Mononuclear cell (primary cell): ENCODE measurements around the gene CYP1A2. TPM values are rescaled to one million over a fixed set of nuclear protein-coding genes. Genes with fewer than 3 reads are reported as not detected.
"Not testable (repeated sequence)": the region's sequence is repeated elsewhere in the genome, so short reads cannot be mapped to it uniquely, and the experiment has no call there.

ENCODE experiments used
- H3K27me3 ChIP-seq: 2 replicates; pipeline ENCODE4 v1.6.0; 2011; ENCODE audit warnings: low read length, control low read depth; ENCODE audit not compliant: insufficient read depth
- H3K4me1 ChIP-seq: 2 replicates; pipeline ENCODE4 v1.5.1; 2011; ENCODE audit warnings: mild to moderate bottlenecking, low read length, control low read depth; ENCODE audit not compliant: insufficient read depth
- H3K4me3 ChIP-seq: 2 replicates; pipeline ENCODE4 v1.5.1; 2011; ENCODE audit warnings: mild to moderate bottlenecking, low read length, moderate library complexity
- H3K9me3 ChIP-seq: 2 replicates; pipeline ENCODE4 v1.5.1; 2011; ENCODE audit warnings: low read depth, mild to moderate bottlenecking, control low read depth, low read length
- total RNA-seq: library from RNA; depleted of rRNA; stranded (reverse); fragments of >200 nt; gene quantifications from one replicate; pipeline ENCODE4 v1.2.3, GENCODE V29; 2012

Gene CYP1A2
- total RNA-seq, 1 donor: not detected

- not testable (repeated sequence) for H3K4me3 ChIP-seq, H3K9me3 ChIP-seq
- Histone ChIP-seq H3K4me1 (peaks cover 15% of the 10 kb centered on the region), H3K27me3 (peaks cover 27% of the 10 kb centered on the region)
Observed at GRCh38 chr15:74728699-74729098, 19.9 kb upstream of the CYP1A2 start.

GRCh38 chr15:74729372-74729771 is 19.3 kb upstream of the CYP1A2 start:
- Histone ChIP-seq H3K27me3 (peaks cover 27% of the 10 kb centered on the region), H3K4me1 (peaks cover 15% of the 10 kb centered on the region)

DNA sequence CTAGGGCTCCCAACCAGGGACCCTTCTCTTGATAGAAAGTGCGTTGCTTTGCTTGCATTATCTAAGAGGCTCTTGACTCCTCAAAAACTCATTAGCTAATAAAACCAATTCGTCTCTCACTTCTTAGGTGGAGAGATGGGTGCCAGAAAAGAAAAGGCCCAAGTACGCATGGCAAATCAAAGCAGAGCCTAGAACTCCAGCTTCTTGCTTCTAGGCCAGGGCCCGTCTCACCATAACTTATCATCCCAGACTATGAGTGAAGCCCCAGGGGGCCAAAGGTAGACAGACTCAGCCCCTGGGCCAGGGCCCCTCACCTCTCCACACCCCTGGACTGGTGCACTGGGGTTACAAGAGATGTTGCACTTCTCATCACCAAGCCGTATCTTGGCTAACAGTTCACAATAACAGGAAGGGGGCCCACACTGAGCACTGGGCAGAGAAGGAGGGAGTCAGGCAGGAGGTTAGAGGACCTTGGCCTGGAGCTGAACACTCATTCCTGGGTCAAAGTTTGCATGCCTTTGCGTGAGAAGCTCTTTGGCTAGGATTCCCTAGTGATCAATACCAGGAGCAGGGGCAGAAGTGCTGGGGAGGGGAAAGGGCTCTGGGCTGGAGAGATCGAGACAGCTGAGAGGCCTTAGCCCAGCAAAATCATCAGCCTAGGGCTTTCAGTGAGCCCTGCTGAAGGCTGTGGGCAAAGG is 17.9 kb upstream of the CYP1A2 start:
- no peak overlapping the region for H3K4me3 ChIP-seq
- peaks cover 16% of the 10 kb centered on the region for H3K27me3 ChIP-seq
- peaks cover 13% of the 10 kb centered on the region for H3K4me1 ChIP-seq
- H3K9me3 ChIP-seq: no peaks in the 10 kb centered on the region

More at GRCh38 chr15:74729372-74729771, 19.3 kb upstream of the CYP1A2 start:
- not testable (repeated sequence) for H3K4me3 ChIP-seq, H3K9me3 ChIP-seq

GRCh38 chr15:74732846-74733245 is 15.8 kb upstream of the CYP1A2 start:
- peaks cover 2% of the 10 kb centered on the region for H3K27me3 ChIP-seq
- H3K9me3 ChIP-seq: no peaks in the 10 kb centered on the region
- H3K4me3 ChIP-seq: no peak overlapping the region
- no peaks in the 10 kb centered on the region for H3K4me1 ChIP-seq

- H3K4me1 ChIP-seq: no peaks in the 10 kb centered on the region
- H3K27me3 ChIP-seq: no peaks in the 10 kb centered on the region
- no peak overlapping the region for H3K4me3 ChIP-seq
- H3K9me3 ChIP-seq: no peaks in the 10 kb centered on the region
Observed at GRCh38 chr15:74733269-74733668, 15.4 kb upstream of the CYP1A2 start.

- Histone ChIP-seq H3K27me3 (no peaks in the 10 kb centered on the region), H3K4me1 (no peaks in the 10 kb centered on the region), H3K4me3 (no peak overlapping the region)
Observed at GRCh38 chr15:74735305-74735704, 13.3 kb upstream of the CYP1A2 start.

GRCh38 chr15:74738239-74738638 is 10.4 kb upstream of the CYP1A2 start:
- H3K9me3 ChIP-seq, H3K27me3 ChIP-seq, H3K4me1 ChIP-seq, H3K4me3 ChIP-seq: not testable (repeated sequence)

More at GRCh38 chr15:74735305-74735704, 13.3 kb upstream of the CYP1A2 start:
- H3K9me3 ChIP-seq: no peaks in the 10 kb centered on the region

- H3K4me1 ChIP-seq: no peaks in the 10 kb centered on the region
- no peaks in the 10 kb centered on the region for H3K9me3 ChIP-seq
- H3K27me3 ChIP-seq: no peaks in the 10 kb centered on the region
- no peak overlapping the region for H3K4me3 ChIP-seq
Observed at GRCh38 chr15:74742422-74742821, 6.2 kb upstream of the CYP1A2 start.

DNA sequence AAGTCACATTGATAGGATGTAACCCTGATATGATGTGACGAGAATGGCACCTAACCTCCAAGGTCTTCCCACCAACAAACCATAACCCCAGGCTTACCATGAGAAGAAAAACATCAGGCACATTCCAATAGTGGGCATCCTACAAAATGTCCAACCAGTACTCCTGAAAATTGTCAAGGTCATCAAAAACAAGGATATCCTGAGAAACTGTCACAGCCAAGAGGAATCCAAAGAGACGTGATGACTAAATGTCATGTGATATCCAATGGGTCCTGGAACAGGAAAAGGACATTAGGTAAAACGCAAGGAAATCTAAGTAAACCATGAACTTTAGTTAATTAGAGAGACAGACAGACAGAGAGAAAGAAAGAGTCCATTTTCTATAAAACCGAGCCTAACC is 2.3 kb upstream of the CYP1A2 start:
- no peaks in the 10 kb centered on the region for H3K27me3 ChIP-seq
- no peak overlapping the region for H3K4me3 ChIP-seq
- no peaks in the 10 kb centered on the region for H3K9me3 ChIP-seq
- no peaks in the 10 kb centered on the region for H3K4me1 ChIP-seq

- Histone ChIP-seq H3K9me3 (no peaks in the 10 kb centered on the region), H3K4me1 (no peaks in the 10 kb centered on the region), H3K4me3 (no peak overlapping the region), H3K27me3 (no peaks in the 10 kb centered on the region)
Observed at GRCh38 chr15:74749832-74750231, 1.2 kb downstream of the CYP1A2 start.

DNA sequence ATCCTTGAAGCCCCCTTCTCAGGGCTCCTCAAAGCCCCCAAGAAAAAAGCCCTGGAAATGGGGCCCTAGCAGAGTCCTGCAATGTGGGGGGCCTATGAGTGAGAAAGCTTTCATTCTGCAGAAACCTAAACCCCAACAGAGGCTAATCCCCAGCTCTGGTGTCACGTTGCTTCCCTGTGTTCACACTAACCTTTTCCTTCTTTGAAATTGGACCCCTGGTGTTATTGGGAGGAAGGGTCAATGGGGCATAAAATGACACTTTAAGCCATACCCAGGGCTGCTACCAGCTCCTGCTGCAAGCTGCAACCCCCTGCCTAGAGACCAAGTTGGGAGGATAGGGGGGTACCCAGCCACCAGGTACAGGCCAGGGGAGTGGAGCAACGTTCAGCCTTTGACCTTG is 2.1 kb downstream of the CYP1A2 start:
- no peaks in the 10 kb centered on the region for H3K9me3 ChIP-seq
- H3K4me1 ChIP-seq: no peaks in the 10 kb centered on the region
- H3K4me3 ChIP-seq: no peak overlapping the region
- no peaks in the 10 kb centered on the region for H3K27me3 ChIP-seq

DNA sequence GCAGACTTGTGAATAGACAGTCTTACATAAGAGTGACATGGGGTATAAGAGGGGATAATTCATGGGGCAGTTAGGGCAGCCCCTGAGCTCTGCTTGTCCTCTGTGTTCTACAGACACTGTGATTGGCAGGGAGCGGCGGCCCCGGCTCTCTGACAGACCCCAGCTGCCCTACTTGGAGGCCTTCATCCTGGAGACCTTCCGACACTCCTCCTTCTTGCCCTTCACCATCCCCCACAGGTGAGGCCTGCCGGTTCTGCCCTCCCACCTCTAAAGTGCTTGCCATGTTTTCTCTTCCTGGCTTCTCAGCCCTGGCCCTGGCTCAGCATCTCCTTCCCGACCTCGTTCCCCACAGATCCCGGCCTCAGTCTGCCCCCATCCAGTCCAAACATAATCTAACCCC is 3.4 kb downstream of the CYP1A2 start:
- Histone ChIP-seq H3K9me3 (no peaks in the 10 kb centered on the region), H3K4me1 (no peaks in the 10 kb centered on the region), H3K27me3 (no peaks in the 10 kb centered on the region), H3K4me3 (no peak overlapping the region)

GRCh38 chr15:74752531-74752930 is 3.9 kb downstream of the CYP1A2 start:
- H3K9me3 ChIP-seq: no peaks in the 10 kb centered on the region
- no peaks in the 10 kb centered on the region for H3K27me3 ChIP-seq
- no peaks in the 10 kb centered on the region for H3K4me1 ChIP-seq
- no peak overlapping the region for H3K4me3 ChIP-seq

- H3K27me3 ChIP-seq: no peaks in the 10 kb centered on the region
- H3K4me1 ChIP-seq: no peaks in the 10 kb centered on the region
- no peak overlapping the region for H3K4me3 ChIP-seq
- H3K9me3 ChIP-seq: no peaks in the 10 kb centered on the region
Observed at GRCh38 chr15:74754593-74755215, 6.1 kb downstream of the CYP1A2 start.

DNA sequence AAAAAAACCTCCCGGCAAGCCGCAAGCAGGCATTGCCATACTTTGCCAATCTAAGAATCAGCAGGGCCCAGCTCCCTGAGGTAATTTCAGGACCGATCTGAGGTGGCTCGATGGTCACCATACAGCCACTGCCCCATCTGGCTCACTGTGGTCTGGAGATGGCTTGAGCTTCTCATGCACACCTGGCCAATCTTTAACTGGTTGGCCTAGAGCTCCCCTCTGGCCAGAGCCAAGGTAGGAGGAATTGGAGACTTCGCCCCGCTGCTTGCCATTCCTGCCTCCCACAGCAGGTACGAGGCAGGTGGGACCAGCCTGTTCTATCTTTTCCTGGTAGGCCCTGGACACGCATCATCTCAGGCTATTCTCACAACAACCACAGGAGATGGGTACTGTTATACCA is 10.1 kb downstream of the CYP1A2 start:
- no peaks in the 10 kb centered on the region for H3K9me3 ChIP-seq
- H3K4me1 ChIP-seq: no peaks in the 10 kb centered on the region

GRCh38 chr15:74762791-74763150 is 14.1 kb downstream of the CYP1A2 start:
- H3K4me3 ChIP-seq: no peak overlapping the region
- no peaks in the 10 kb centered on the region for H3K4me1 ChIP-seq
- H3K27me3 ChIP-seq: no peaks in the 10 kb centered on the region
- H3K9me3 ChIP-seq: no peaks in the 10 kb centered on the region

More for the DNA sequence above, 10.1 kb downstream of the CYP1A2 start:
- Histone ChIP-seq H3K4me3 (no peak overlapping the region), H3K27me3 (no peaks in the 10 kb centered on the region)
